ENCODE data around the gene AP1S1.

DNA sequence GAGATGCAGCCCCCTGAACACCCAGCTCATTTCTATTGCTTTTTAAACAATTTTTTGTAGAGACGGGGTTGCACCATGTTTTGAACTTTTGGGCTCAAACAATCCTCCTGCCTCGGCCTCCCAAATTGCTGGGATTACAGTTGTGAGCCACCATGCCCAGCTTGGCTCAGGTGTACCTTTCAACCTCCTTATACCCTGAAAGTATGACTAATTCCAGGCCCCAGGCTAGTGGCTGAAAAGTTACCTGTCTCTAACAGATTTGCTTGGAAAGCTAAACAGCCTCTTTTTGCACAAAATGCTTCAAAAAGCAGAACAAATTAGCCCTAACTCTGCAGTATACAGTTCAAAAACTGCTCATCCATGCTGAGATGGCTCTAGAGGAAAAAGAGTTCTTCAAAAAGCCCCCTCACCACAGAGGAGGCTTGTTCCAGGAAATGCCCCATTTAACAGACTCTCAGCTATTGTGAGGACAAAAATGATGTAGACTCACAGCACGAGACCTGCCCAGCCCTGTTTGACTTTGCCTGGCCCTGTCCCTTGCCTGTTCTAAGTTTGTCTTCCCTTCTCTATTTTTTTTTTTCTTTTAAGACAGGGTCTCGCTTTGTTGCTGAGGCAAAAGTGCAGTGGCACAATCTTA is 13.4 kb upstream of the AP1S1 start:
- TF ChIP-seq, protein P1, sequence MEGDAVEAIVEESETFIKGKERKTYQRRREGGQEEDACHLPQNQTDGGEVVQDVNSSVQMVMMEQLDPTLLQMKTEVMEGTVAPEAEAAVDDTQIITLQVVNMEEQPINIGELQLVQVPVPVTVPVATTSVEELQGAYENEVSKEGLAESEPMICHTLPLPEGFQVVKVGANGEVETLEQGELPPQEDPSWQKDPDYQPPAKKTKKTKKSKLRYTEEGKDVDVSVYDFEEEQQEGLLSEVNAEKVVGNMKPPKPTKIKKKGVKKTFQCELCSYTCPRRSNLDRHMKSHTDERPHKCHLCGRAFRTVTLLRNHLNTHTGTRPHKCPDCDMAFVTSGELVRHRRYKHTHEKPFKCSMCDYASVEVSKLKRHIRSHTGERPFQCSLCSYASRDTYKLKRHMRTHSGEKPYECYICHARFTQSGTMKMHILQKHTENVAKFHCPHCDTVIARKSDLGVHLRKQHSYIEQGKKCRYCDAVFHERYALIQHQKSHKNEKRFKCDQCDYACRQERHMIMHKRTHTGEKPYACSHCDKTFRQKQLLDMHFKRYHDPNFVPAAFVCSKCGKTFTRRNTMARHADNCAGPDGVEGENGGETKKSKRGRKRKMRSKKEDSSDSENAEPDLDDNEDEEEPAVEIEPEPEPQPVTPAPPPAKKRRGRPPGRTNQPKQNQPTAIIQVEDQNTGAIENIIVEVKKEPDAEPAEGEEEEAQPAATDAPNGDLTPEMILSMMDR (IDR thresholded peaks at IDR 0.05): no peak
- TF ChIP-seq ZFX (IDR thresholded peaks at IDR 0.05; ENCODE audit: borderline replicate concordance): no peak

Data from 22Rv1 (cell line).